ENCODE measurements around the gene TXNDC11. TPM values are rescaled to one million over a fixed set of nuclear protein-coding genes. Genes with fewer than 3 reads are reported as not detected.

Gene TXNDC11
- total and polyA plus RNA-seq, 2 donors (not counting 3 experiments of a cell fraction or from before 2014, with no cell fraction given) = 42.5 to 66.0 TPM

DNA sequence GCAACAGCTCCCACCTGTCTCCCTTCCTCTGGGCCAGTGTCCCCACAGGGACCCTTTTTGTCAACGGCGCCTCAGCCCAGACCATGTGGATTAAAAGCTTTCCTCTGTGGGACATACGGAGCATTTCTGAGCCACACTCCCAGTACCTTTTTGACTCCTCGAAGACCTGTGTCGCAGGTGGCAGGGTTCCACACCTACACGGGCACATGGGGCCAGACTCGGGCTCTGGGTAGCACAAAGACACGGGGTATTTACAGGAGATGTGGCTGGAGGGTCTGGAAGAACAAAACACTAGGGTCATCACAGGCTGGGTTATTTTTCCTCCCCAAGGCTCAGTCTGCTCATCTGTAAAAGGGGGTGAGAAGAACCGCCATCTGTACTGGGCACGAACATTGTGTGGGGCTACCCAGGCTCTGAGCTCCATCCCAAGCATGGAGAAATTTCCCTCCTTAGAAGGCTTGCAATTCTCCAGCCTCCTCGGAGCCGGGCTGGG, 106.9 kb downstream of the TXNDC11 start:
- no peak overlapping the region for H3K27ac ChIP-seq (ENCODE audit: insufficient read depth, low read depth, low read length)
- H3K9me1 ChIP-seq (replicated peaks; ENCODE audit: control insufficient read depth, extremely low read depth, insufficient read depth, low read length) = no peaks in the 10 kb centered on the region
- H3K36me3 ChIP-seq (ENCODE audit: control insufficient read depth in 2 of 2, extremely low read depth in 1 of 2, insufficient read depth in 2 of 2, low read length in 2 of 2) = no peaks in the 10 kb centered on the region
- no peak overlapping the region for H3K4me2 ChIP-seq (ENCODE audit: insufficient read depth, low read length)
- dilution Hi-C loops (cut with MboI; ENCODE audit: extremely low pct_ligation_motif_present, low sequenced_read_pairs) (no loop called here), intact Hi-C loops (cut with micrococcal nuclease) (no loop called here)
- no peak for TF ChIP-seq POLR2A (IDR thresholded peaks at IDR 0.05; ENCODE audit: low read depth, low read length)
- TF ChIP-seq JUN (IDR thresholded peaks at IDR 0.05; ENCODE audit: borderline replicate concordance, insufficient read depth, insufficient read length, low read depth) = no peak
- no peak for TF ChIP-seq GATA2 (IDR thresholded peaks at IDR 0.05; ENCODE audit: insufficient read depth, insufficient read length, low read depth, low read length)
- TF ChIP-seq POLR2AphosphoS5 (IDR thresholded peaks at IDR 0.05; ENCODE audit: insufficient read depth, low read depth, low read length) = no peak
- no peak for TF ChIP-seq CTCF (IDR thresholded peaks at IDR 0.05; ENCODE audit: extremely low read depth in 1 of 2, insufficient read depth in 1 of 2, low read depth in 1 of 2, low read length in 2 of 2)
- TF ChIP-seq MYC (IDR thresholded peaks at IDR 0.05; ENCODE audit: low read depth, low read length) = no peak
- no peak for TF ChIP-seq MAX (IDR thresholded peaks at IDR 0.05; ENCODE audit: insufficient read depth, insufficient read length)
- TF ChIP-seq EZH2 (IDR thresholded peaks at IDR 0.05; ENCODE audit: borderline replicate concordance, low read depth, low read length, severe bottlenecking) = no peak
- no peak for TF ChIP-seq FOS (IDR thresholded peaks at IDR 0.05; ENCODE audit: borderline replicate concordance, insufficient read depth, low read length)
- FAIRE-seq = no peak
- CTCF ChIA-PET = interaction anchor here (1.0 to 2.5 kb wide), 3 partner anchors 104 to 240 kb away, joined by 3 to 14 read pairs (median 9); no protein-coding TSS in a partner anchor
- no peaks in the 10 kb centered on the region for H4K20me1 ChIP-seq (replicated peaks; ENCODE audit: control insufficient read depth, extremely low read depth, insufficient read depth, low read length)
- peaks cover 0 to 2% of the 10 kb centered on the region in 2 experiments for H3K27me3 ChIP-seq (ENCODE audit: control insufficient read depth in 2 of 2, insufficient read depth in 2 of 2, low read length in 2 of 2)
- no peak overlapping the region for H3K9ac ChIP-seq (replicated peaks; ENCODE audit: extremely low read depth, insufficient read depth, low read length)
- BruUV-seq (replicated peaks) = no TSS peak
- no peak for DNase-seq (ENCODE audit: low read depth, low spot score)
- H3K9me3 ChIP-seq (replicated peaks; ENCODE audit: control insufficient read depth, insufficient read depth, low read length) = no peaks in the 10 kb centered on the region
- H3K79me2 ChIP-seq (ENCODE audit: control insufficient read depth, insufficient read depth, low read length) = no peaks in the 10 kb centered on the region
- no peak overlapping the region for H3K4me3 ChIP-seq (replicated peaks in 1 of 3; ENCODE audit: insufficient read depth in 1 of 3, low read depth in 1 of 3, low read length in 3 of 3)
- H2AFZ ChIP-seq (ENCODE audit: low read depth, low read length) = no peak overlapping the region
- H3K4me1 ChIP-seq (ENCODE audit: control insufficient read depth, extremely low read depth, insufficient read depth, low read length) = peaks cover 3% of the 10 kb centered on the region
- POLR2A ChIA-PET = no interaction called here

Measured in endothelial cell of umbilical vein (primary cell).